ENCODE data around the gene SPO11. TPM values are rescaled to one million over a fixed set of nuclear protein-coding genes. Genes with fewer than 3 reads are reported as not detected.
"Not testable (repeated sequence)": the region's sequence is repeated elsewhere in the genome, so short reads cannot be mapped to it uniquely, and the experiment has no call there.

SPO11 gene
- total RNA-seq, 4 donors from 2014 or later = not detected

DNA sequence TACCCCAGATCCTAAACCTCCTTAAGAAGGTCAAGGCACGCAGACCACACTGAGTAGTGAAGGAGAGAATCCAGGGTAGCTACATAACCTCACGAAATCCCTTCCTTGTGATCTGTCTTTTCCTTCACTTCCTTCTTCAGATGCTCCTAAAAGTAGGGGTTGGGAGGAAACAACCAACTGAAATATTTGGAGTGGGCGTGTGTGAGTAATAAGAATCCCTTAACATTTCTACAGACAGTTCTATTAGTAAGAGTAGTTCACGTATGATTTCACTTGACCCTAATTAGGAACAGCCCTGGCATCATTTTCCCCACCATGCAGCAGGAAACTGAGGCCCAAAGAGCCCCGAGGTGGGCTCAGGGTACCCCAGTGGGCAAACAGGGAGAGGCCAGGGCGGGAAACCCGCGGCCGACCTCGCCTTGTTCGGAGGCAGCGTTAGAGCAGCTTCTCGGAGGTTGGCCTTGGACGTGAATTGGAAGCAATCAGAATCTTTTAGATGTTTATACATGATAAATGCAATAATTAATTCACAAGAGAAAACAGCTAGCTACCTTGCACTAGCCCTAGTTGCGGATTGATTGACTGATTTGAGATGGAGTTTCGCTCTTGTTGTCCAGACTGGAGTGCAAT is 20.6 kb downstream of the SPO11 start:
- H3K27ac ChIP-seq = peak overlapping the region in 1 of 4 donors; percentile 51
- peaks cover 0 to 15% (median 6%) of the 10 kb centered on the region in 4 donors for H3K36me3 ChIP-seq
- H3K4me3 ChIP-seq = no peak overlapping the region
- TF ChIP-seq POLR2AphosphoS5 (IDR thresholded peaks at IDR 0.05) (no peak), EP300 (IDR thresholded peaks at IDR 0.05; ENCODE audit: low read depth) (no peak), POLR2A (IDR thresholded peaks at IDR 0.05) (no peak)
- TF ChIP-seq, protein P1, sequence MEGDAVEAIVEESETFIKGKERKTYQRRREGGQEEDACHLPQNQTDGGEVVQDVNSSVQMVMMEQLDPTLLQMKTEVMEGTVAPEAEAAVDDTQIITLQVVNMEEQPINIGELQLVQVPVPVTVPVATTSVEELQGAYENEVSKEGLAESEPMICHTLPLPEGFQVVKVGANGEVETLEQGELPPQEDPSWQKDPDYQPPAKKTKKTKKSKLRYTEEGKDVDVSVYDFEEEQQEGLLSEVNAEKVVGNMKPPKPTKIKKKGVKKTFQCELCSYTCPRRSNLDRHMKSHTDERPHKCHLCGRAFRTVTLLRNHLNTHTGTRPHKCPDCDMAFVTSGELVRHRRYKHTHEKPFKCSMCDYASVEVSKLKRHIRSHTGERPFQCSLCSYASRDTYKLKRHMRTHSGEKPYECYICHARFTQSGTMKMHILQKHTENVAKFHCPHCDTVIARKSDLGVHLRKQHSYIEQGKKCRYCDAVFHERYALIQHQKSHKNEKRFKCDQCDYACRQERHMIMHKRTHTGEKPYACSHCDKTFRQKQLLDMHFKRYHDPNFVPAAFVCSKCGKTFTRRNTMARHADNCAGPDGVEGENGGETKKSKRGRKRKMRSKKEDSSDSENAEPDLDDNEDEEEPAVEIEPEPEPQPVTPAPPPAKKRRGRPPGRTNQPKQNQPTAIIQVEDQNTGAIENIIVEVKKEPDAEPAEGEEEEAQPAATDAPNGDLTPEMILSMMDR (IDR thresholded peaks at IDR 0.05) = no peak
- intact Hi-C loops (cut with DNase I; ENCODE audit: low total_unique reads) = no loop called here
- H3K4me1 ChIP-seq = peaks cover 0 to 10% (median 9%) of the 10 kb centered on the region in 4 donors
- 62 to 68% methylated on average over 15 to 16 of the region's 16 CpGs for WGBS, 2 donors (ENCODE audit: low coverage in 1 of 2)
- in situ Hi-C loops (cut with MboI; ENCODE audit: low pct_ligation_motif_present in 1 of 4, low pct_unique_long_range_greater_than_20kb in 1 of 4, low sequenced_read_pairs in 3 of 4) = no loop called here
- no peaks in the 10 kb centered on the region for H3K27me3 ChIP-seq
- DNase-seq = no peak
- no peaks in the 10 kb centered on the region for H3K9me3 ChIP-seq

DNA sequence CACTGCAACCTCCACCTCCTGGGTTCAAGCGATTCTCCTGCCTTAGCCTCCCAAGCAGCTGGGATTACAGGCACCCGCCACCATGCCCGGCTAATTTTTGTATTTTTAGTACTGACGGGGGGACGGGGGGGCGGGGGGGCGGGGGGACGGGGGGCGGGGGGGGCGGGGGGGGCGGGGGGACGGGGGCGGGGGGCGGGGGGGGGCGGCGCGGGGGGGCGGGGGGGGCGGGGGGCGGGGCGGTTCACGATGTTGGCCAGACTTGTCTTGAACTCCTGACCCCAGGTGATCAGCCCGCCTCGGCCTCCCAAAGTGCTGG is 21.1 kb downstream of the SPO11 start:
- peak overlapping the region; percentile 86 to 88 (median 88) for H3K27ac ChIP-seq
- H3K36me3 ChIP-seq = peaks cover 0 to 20% (median 9%) of the 10 kb centered on the region in 4 donors
- peak overlapping the region; percentile 80 to 96 (median 86) for H3K4me3 ChIP-seq
- in situ Hi-C loops (cut with MboI; ENCODE audit: low pct_ligation_motif_present in 1 of 4, low pct_unique_long_range_greater_than_20kb in 1 of 4, low sequenced_read_pairs in 3 of 4); DNase-seq; H3K27me3 ChIP-seq; intact Hi-C loops (cut with DNase I; ENCODE audit: low total_unique reads); H3K9me3 ChIP-seq: not testable (repeated sequence)
- WGBS, 2 donors (ENCODE audit: low coverage in 1 of 2) = 31 to 40% methylated on average over 3 to 6 of the region's 24 CpGs
- H3K4me1 ChIP-seq = peaks cover 0 to 10% (median 9%) of the 10 kb centered on the region in 4 donors

DNA sequence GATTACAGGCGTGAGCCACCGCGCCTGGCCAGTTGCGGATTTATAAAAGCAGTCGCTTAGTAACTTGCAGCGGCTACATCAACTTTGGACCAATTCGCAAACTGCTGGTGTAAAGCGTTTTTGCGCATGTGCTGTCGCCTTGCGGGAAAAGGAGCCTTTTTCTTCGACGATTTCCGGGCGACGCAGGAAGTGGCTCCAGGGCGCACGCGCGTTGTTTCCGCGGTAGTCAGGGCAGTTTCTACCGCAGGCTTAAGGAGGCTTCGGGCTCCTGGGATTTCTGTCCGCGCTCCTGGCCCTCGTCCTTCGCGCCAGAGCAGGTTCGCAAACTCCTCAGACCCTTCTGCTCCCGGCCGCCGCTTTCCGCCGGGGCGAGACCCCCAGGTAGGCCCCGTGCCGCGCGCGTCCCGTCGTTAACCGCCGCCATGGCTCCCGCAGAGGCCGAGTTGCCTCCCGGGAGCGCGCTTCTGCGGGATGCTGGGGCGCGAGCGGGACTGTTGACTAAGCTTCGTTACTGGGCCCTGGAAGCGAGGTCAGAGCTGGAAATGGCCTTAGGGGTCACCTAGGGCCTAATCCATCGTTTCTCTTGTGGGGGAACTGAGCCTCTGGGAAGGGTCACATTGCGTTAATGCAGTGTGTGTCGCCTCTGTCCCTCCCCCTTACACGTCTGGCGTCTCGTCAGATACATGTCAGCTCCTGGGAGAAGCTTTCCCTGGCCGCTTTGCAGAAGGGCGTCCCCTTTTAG is 21.6 kb downstream of the SPO11 start, which contains the start of gene RAE1:
TSS of gene RAE1 (plus strand) at position 214 of the 742 bp plus-strand sequence. CDS start 2,784 bp downstream, outside the sequence.
- intact Hi-C loops (cut with DNase I; ENCODE audit: low total_unique reads) = no loop called here
- H3K27me3 ChIP-seq = no peaks in the 10 kb centered on the region
- H3K27ac ChIP-seq = peak within 1 kb of the TSS; percentile 86 to 88 (median 88)
- H3K4me3 ChIP-seq = peak within 1 kb of the TSS; percentile 80 to 96 (median 86)
- DNase-seq = peak; percentile 94
- 1% methylated on average over 61 of the region's 64 CpGs; no CpG with 5 or more reads in 1 of the 2 donors for WGBS, 2 donors (ENCODE audit: low coverage in 1 of 2)
- TF ChIP-seq, protein P1 (IDR thresholded peaks at IDR 0.05) = peak in 2 of 5 experiments; percentile 7 to 22
- peak; percentile 47 for TF ChIP-seq POLR2A (IDR thresholded peaks at IDR 0.05)
- no peak for TF ChIP-seq EP300 (IDR thresholded peaks at IDR 0.05; ENCODE audit: low read depth)
- peak; percentile 46 to 77 (median 64) for TF ChIP-seq POLR2AphosphoS5 (IDR thresholded peaks at IDR 0.05)
- in situ Hi-C loops (cut with MboI; ENCODE audit: low pct_ligation_motif_present in 1 of 4, low pct_unique_long_range_greater_than_20kb in 1 of 4, low sequenced_read_pairs in 3 of 4) = no loop called here
- H3K9me3 ChIP-seq = no peaks in the 10 kb centered on the region
- peaks cover 0 to 10% (median 9%) of the 10 kb centered on the region in 4 donors for H3K4me1 ChIP-seq
- H3K36me3 ChIP-seq = peaks cover 0 to 25% (median 9%) of the 10 kb centered on the region in 4 donors

DNA sequence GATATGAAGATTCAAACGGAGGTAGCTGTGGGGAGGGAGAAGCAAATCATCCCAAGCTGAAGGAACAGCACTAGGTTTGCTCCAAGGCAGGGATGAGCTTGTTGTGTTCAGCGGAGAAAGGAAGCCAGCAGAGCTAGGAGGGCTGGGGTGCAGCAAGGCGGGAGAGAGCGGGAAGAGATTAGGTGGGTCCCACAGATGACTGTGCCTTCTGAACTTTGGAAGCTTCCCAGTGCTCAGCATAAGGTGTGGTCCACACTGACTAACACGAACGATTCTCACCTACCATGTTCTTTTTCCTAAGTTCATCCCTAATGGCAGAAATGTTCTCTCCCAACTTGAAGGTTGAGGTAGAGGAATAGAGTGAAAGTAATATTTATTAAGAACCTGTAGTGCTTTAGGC is 22.7 kb downstream of the SPO11 start:
- WGBS, 2 donors (ENCODE audit: low coverage in 1 of 2) = 17 to 75% methylated on average over 2 to 6 of the region's 6 CpGs
- H3K4me3 ChIP-seq = peak overlapping the region in 1 of 4 donors; percentile 96
- peaks cover 0 to 10% (median 9%) of the 10 kb centered on the region in 4 donors for H3K4me1 ChIP-seq
- no peak overlapping the region for H3K27ac ChIP-seq
- peaks cover 0 to 35% (median 9%) of the 10 kb centered on the region in 4 donors for H3K36me3 ChIP-seq
- DNase-seq = no peak
- H3K27me3 ChIP-seq = no peaks in the 10 kb centered on the region
- TF ChIP-seq EP300 (IDR thresholded peaks at IDR 0.05; ENCODE audit: low read depth) (no peak), POLR2A (IDR thresholded peaks at IDR 0.05) (no peak), POLR2AphosphoS5 (IDR thresholded peaks at IDR 0.05) (no peak)
- TF ChIP-seq, protein P1 (IDR thresholded peaks at IDR 0.05) = no peak
- intact Hi-C loops (cut with DNase I; ENCODE audit: low total_unique reads) (no loop called here), in situ Hi-C loops (cut with MboI; ENCODE audit: low pct_ligation_motif_present in 1 of 4, low pct_unique_long_range_greater_than_20kb in 1 of 4, low sequenced_read_pairs in 3 of 4) (no loop called here)
- H3K9me3 ChIP-seq = no peaks in the 10 kb centered on the region
